ENCODE data around the gene EEA1.

GRCh38 chr12:92814584-92814983 lies 114.5 kb downstream of the EEA1 start:
- TF ChIP-seq POLR2AphosphoS5 (IDR thresholded peaks at IDR 0.05; ENCODE audit: low read depth, low read length) (no peak), REST (IDR thresholded peaks at IDR 0.05; ENCODE audit: insufficient read depth in 1 of 2, low read depth in 2 of 2, low read length in 2 of 2) (no peak)
